Measurements from ENCODE around the gene USP10. TPM values are rescaled to one million over a fixed set of nuclear protein-coding genes. Genes with fewer than 3 reads are reported as not detected.

The USP10 gene
- 130 and 134 TPM in 2 replicates for total RNA-seq
- 47.8 TPM for total RNA-seq (2013)
- polyA plus RNA-seq: 48.9 and 51.0 TPM in 2 replicates
- 56.7 and 79.9 TPM in 2 replicates for polyA minus RNA-seq

GRCh38 chr16:84699712-84700445 lies at the start of gene USP10:
Gene USP10 (plus strand): TSS chr16:84700000. CDS start chr16:84700091, 91 bp downstream.
- H3K79me2 ChIP-seq (ENCODE audit: control insufficient read depth, insufficient read depth, low read length): peaks cover 56% of the 10 kb centered on the region
- DNase-seq: peak; percentile 94
- intact Hi-C loops (cut with micrococcal nuclease): loop anchor here (1.0 to 5.0 kb wide), 5 partner anchors 13 to 58 kb away; no protein-coding TSS in a partner anchor
- ATAC-seq (ENCODE audit: low read depth): peak; percentile 78
- CTCF ChIA-PET: interaction anchor here (1.1 to 2.6 kb wide), 12 partner anchors 20 to 196 kb away, joined by 3 to 17 read pairs (median 5); partner anchors contain the start of genes KLHL36 and MEAK7
- H3K4me1 Mint-ChIP-seq: peaks cover 41% of the 10 kb centered on the region
- peak within 1 kb of the TSS; percentile 91 for H3K9ac ChIP-seq (ENCODE audit: low read length)
- H3K27me3 Mint-ChIP-seq: no peaks in the 10 kb centered on the region
- no peaks in the 10 kb centered on the region for H3K36me3 ChIP-seq (replicated peaks in 1 of 2; ENCODE audit: control extremely low read depth in 1 of 2, control insufficient read depth in 1 of 2, extremely low read depth in 1 of 2, insufficient read depth in 2 of 2, low read length in 1 of 2)
- H4K20me1 ChIP-seq (ENCODE audit: control insufficient read depth, insufficient read depth, low read length, poor library complexity, severe bottlenecking): peaks cover 28% of the 10 kb centered on the region
- TF ChIP-seq EZH2 (IDR thresholded peaks at IDR 0.05; ENCODE audit: borderline replicate concordance, insufficient read depth, low read depth, low read length, poor library complexity, severe bottlenecking) (no peak), CTCF (IDR thresholded peaks at IDR 0.05) (no peak)
- H3K27ac ChIP-seq (ENCODE audit: low read length in 2 of 2): peak within 1 kb of the TSS; percentile 69 to 91
- H3K4me2 ChIP-seq (replicated peaks; ENCODE audit: low read depth, low read length, poor library complexity, severe bottlenecking): peak within 1 kb of the TSS; percentile 87
- under 1% methylated on average over 95 of the region's 97 CpGs for WGBS (ENCODE audit: insufficient coverage)
- H2AFZ ChIP-seq (ENCODE audit: insufficient read depth, low read depth, low read length, poor library complexity, severe bottlenecking): peak within 1 kb of the TSS; percentile 97
- peaks cover 13 to 37% of the 10 kb centered on the region in 2 donors for H3K4me1 ChIP-seq (ENCODE audit: control insufficient read depth in 2 of 2, insufficient read depth in 2 of 2, low read length in 2 of 2)
- H3K9me3 ChIP-seq (ENCODE audit: control extremely low read depth in 1 of 3, control insufficient read depth in 2 of 3, insufficient read depth in 1 of 3, low read length in 2 of 3): no peaks in the 10 kb centered on the region
- peak within 1 kb of the TSS; percentile 99 for H3K4me3 Mint-ChIP-seq
- peak within 1 kb of the TSS; percentile 71 to 88 (median 80) for H3K4me3 ChIP-seq (ENCODE audit: control extremely low read depth in 1 of 5, extremely low read depth in 1 of 5, insufficient read depth in 1 of 5, low read depth in 2 of 5, low read length in 4 of 5)
- H3K27ac Mint-ChIP-seq: peak within 1 kb of the TSS; percentile 98
- H3K27me3 ChIP-seq (replicated peaks in 1 of 4; ENCODE audit: control extremely low read depth in 1 of 4, control insufficient read depth in 3 of 4, insufficient read depth in 4 of 4, low read length in 3 of 4): no peaks in the 10 kb centered on the region
- no peaks in the 10 kb centered on the region for H3K9me3 Mint-ChIP-seq (ENCODE audit: insufficient read depth)
- POLR2A ChIA-PET: interaction anchor here (0.8 to 1.2 kb wide), 3 partner anchors 12 to 62 kb away, joined by 3 to 5 read pairs (median 3); no protein-coding TSS in a partner anchor

All from B cell (primary cell).